DMS114 treated with DMSO at 0.1 percent for 48 hours (cell line): ENCODE measurements around the gene ARHGEF7.
"Not testable (repeated sequence)": the region's sequence is repeated elsewhere in the genome, so short reads cannot be mapped to it uniquely, and the experiment has no call there.

Experiments used
- DNase-seq: peaks from one replicate; lab custom pipeline; 2025; ENCODE audit not compliant: unreplicated experiment; lab: John Stamatoyannopoulos, UW

ARHGEF7 gene

GRCh38 chr13:111166882-111167675 lies 52.0 kb downstream of the ARHGEF7 start:
- no peak for DNase-seq

- DNase-seq: no peak
Measured at GRCh38 chr13:111168107-111168506, 53.0 kb downstream of the ARHGEF7 start.

GRCh38 chr13:111171112-111171511 lies 56.0 kb downstream of the ARHGEF7 start:
- no peak for DNase-seq

DNA sequence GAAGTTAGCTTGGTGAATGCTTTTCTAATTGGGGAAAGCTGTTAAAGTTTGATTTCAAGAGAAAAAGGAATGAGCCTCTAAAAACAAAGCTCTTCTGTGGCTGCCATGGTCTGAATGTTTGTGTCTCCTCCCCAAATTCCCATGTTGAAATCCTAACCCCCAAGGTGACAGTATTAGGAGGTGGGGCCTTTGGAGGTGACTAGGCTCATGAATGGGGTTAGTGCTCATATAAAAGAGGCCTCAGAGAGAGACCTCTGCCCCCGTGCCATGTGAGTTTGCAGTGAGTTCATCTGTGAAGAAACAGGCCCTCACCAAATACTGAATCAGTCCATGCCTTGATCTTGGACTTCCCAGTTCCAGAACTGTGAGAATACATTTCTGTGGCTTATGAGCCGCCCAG lies 56.5 kb downstream of the ARHGEF7 start:
- no peak for DNase-seq

DNA sequence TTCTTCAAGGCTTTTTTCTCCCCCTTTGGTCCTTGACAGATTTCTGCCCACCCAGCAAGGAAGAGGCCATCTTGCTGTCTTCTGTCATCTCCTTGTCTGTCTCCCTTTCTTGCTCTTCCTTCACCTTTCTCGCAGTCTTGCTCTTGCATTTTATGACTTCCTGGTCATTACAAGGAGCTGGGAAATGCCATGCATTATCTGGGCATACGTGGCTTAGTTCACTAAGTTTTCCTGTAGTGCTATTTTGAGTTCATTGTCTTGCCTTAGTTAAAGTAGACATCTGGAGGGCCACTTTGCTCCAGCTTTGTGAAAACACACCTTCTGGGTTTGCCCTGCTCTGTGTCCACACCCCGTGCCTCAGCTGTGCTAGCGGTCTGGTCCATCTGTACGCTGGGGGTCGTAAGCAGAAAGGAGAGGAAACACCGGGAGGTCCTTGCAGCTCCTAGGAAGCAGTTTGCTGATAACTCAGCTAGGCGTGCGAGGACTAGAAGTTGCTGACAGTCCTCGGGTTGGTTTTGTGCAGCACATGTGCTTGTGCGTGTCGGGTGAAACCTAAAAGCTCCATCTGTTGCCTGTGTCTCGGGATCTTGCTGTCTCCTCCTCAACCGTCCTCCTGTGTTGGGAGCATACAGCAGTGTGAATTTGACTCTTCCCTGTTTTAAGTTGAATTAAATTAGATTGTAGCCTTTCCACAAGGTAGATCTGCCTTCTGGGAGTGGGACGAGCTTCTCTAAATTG lies 59.4 kb downstream of the ARHGEF7 start:
- DNase-seq: no peak

DNA sequence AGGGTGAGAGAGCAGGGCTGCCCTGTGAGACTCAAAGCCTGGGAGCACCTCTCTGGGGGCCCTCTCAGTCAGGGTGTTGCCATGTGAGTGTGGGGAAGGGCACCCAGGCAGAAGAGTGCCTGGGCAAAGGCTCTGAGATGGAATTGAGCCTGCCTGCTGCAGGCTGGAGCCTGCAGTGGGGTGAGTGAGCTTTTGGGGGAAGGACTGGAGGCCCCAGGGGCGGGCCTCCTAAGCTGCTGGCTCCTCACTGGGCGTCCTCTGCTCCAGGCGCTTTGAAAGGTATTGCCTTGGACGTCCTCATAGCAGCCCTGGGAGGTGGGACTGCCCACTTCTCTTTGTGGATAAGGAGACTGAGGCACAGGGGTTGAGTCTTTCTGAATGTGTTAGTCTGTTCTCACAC lies 60.3 kb downstream of the ARHGEF7 start:
- DNase-seq: no peak

DNA sequence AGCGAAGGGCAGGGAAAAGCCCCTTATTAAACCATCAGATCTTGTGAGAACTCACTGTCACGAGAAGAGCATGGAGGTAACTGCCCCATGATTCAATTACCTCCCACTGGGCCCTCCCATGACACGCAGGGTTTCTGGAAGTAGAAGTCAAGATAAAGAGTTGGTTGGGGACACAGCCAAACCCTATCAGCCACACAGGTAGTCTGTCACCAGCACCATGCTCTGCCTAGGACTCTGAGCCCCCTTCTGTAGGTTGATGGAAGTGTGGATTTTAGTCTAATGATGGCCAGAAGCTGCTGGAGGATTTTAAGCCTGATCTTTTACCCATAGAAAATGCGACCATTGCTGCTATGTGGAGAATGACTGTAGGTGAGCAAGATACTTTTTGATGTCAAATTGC lies 60.8 kb downstream of the ARHGEF7 start:
- DNase-seq: no peak

- DNase-seq: no peak
Measured at GRCh38 chr13:111176421-111176820, 61.3 kb downstream of the ARHGEF7 start.

GRCh38 chr13:111177081-111177711 lies 62.1 kb downstream of the ARHGEF7 start:
- DNase-seq: no peak

DNA sequence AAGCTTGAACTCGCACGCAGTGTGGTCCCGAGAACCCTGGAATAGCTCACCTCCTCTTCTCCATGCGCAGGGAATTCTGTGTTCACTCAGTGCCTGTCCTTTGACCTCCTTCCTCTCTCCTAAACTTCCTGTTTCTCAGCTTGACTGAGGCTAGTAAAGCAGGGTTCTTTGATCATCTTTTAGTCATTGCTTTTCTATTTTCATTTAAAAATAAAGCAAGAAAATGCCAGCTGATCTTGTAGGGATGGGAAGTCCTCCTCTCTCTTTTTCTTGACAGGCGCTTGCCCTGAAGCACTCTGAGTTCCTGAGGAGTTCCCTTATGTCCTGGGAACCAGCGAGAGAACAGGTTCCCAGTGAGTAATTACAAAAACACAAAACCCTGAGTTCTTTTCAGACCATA lies 62.8 kb downstream of the ARHGEF7 start:
- DNase-seq: no peak

DNA sequence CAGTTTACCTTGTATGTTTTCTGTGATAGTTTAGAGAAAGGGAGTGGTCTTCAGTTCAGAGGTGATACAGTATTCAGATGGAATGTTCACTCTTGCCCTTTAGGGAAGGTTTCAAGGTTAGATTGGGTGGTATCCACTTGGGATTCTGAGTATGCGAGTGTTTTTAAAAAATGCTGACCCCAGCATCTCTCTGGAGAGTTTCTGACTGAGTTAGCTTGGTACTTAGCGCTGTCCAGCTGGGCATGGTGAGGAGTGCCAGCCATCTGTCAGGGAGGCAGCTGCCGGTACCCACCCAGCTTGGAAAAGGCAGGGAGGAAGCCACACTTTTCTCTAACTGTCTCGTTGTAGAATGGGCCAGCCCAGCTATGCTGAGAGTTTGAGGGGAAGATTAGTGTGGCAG lies 63.3 kb downstream of the ARHGEF7 start:
- DNase-seq: no peak

DNA sequence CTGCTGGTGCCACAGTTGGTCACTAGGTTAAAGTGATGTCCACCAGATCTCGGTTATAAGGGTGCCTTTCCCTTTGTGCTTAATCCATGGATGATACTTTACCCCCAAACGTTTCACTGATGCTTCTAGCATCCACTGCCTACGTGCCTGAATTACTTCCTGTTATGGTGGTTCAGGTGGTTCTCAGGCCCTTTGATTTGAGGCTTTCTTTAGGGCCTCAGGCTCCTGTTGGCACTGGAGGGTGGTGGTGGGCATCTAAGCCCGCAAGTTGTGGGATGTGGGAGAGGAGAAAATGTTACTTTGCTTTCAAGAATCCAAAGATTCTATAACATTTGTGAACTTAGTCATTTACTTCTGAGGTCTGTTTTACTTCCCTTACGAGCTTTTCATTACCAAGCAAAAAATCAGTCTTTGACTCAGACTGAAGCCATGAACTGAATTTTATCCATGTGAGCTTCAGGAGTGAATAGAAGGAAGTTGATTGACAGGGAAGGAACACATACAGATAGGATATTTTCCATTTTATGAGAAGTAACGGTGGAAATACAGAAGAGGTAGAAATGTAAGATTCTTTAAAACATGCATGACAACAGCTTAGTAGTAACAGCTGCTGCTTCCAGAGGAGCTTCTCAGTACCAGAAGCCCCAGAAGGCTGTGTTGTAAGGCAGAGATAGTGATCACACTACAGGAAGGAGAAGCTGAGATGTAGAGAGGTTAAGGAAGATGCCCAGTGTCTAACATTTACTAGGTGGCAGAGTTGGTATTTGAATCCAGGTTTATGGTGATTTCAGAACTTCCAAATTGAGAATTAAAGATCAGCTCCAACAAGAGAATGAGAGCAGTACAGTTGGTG lies 65.0 kb downstream of the ARHGEF7 start:
- no peak for DNase-seq

DNA sequence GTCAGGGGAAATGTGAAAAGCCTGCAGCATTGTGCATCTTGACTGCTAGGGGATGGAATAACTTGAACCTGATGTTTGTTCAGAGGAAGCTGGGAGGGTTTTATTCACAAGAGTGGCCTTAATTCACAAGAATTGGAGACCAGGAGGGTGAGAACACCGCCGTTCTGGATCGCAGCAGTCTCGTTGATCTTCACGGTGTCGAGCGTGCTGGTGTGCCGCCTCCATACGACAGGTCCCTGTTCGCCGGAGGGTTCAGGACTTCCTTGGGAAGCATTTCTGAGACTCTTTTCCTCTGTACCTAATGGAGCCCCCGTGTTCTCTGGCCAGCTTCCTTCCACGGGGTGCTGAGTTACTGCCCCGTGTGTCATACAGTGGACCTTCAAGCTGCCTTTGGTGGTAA lies 66.9 kb downstream of the ARHGEF7 start:
- DNase-seq: no peak

GRCh38 chr13:111183087-111183645 lies 68.1 kb downstream of the ARHGEF7 start:
- DNase-seq: no peak

GRCh38 chr13:111183959-111184358 lies 68.8 kb downstream of the ARHGEF7 start:
- DNase-seq: no peak

GRCh38 chr13:111184458-111185401 lies 69.6 kb downstream of the ARHGEF7 start:
- DNase-seq: no peak

DNA sequence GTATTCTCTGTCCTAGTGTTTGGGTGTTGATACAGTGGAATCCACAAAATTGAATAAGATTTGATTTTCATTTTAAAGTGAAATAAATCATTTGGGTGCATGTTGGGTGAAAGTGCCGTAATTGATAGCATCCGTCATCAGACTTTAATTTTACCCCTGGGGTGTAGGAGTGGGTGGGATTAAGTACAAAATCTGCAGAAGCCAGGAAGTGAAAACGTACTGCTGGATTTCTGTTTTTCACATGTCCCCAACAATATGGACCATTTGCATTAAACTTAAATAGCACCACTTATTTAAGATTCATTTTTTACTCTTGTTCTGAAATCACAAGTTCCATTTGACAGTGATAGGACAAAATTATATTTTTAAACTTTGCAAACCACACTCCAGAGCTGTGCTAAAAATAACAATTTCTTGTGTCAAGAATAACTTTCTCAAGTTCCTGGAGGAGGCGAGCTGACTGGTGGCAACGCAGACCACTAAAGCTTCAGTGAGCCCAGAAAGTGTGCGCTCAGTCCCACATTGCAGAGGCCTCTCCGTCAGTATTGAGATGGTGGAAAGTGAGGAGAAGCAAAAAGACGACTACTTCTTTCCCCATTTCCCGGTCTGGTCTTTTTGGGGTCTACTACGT lies 71.3 kb downstream of the ARHGEF7 start:
- DNase-seq: no peak

DNA sequence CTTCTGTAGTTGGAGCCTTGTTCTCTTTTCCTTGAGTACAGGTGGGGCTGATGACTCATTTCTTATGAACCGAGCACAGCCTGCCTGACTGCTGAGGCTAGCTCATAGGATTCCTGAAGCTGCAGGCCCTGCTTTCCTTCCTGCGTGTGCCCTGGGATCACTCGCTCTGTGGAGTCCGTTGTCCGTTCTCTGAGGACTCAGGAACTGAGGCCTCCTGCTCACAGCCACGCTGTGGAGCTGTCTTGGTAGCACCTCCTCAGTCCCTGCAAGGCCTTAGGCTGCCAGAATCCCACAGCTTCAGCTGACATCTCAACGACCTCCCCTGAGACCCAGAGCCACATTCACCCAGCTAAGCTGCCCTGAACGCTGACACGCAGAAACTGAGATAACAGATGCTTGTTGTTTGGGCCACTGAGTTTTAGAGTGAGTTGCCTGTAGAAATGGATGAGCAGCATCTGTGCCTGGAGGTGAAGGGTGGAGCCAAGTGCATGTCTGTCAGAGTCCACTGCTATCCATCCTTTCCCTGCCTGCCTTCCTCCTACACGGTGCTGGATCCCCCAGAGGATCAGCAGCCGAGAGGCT lies 72.9 kb downstream of the ARHGEF7 start:
- DNase-seq: no peak

- not testable (repeated sequence) for DNase-seq
Measured at GRCh38 chr13:111189064-111189505, 74.0 kb downstream of the ARHGEF7 start.
